HG02588 (cell line): ENCODE data around the gene NKX1-2.

ENCODE experiments used
- ATAC-seq: cut with Tn5 transposase; IDR thresholded peaks from one replicate; pipeline ENCODE4 v1.9.1; 2021; ENCODE audit warnings: mild to moderate bottlenecking, moderate library complexity; ENCODE audit not compliant: unreplicated experiment

NKX1-2 gene

GRCh38 chr10:124450012-124450782 is at the start of gene NKX1-2:
Gene NKX1-2 (minus strand): TSS chr10:124450035. CDS start chr10:124449943, 92 bp downstream.
- no peak for ATAC-seq

DNA sequence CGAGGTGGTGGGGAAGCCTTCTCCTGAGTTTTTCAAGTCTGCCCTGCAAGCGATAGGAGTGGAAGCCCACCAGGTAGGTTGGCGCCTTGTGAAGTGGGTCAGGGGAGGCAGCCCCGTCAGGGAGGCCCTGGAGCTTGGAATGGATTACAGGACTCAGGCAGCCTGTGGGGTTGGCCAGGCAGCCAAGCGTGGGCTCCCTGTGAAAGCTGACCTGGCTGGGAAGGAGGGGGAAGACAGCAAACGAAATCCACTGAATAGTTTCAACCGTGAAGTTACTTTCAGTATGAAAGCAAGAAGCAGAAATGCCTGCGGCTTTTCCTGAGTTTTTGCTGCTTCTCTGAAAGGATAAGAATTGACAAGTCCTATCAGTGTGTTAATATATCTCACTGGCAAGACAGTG is 48.2 kb upstream of the NKX1-2 start:
- ATAC-seq: no peak

DNA sequence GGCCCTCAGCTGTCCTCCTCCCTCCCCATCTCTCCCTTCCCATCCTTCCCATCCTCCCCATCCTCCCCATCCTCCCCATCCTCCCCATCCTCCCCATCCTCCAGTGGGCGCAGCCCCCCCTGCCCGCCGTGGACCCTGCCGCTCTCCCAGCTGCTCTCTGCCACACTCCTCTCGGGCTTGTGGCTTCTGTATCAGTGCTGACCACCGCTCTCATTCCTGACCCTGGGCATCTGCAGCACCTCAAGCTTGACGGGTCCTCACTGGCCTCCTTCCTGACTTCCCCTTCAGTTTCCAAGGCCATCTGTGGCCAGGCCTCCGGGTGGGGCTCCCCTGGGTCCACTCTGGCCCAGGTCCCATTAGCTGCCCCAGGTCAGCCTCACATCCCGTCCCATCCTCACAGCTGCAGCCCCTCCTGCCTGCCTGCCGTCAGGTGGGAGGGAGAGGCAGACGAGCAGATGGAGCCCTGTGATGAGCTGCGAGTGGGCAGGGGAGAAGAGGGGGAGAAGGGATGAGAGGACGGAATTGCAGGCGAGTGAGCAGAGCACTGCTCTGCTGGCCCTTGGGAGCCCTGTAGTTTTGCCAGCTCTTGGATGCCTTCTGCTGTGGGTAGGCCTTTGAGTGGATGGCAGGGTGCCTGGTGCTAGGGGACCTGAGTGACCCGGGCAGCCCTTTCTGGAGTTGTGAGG is 47.5 kb upstream of the NKX1-2 start:
- ATAC-seq: no peak

- ATAC-seq: no peak
These were observed 46.8 kb upstream of the NKX1-2 start for GRCh38 chr10:124496620-124497019.

- no peak for ATAC-seq
These were observed 46.3 kb upstream of the NKX1-2 start for GRCh38 chr10:124496150-124496549.

- no peak for ATAC-seq
These were observed 45.9 kb upstream of the NKX1-2 start for GRCh38 chr10:124495725-124496124.

DNA sequence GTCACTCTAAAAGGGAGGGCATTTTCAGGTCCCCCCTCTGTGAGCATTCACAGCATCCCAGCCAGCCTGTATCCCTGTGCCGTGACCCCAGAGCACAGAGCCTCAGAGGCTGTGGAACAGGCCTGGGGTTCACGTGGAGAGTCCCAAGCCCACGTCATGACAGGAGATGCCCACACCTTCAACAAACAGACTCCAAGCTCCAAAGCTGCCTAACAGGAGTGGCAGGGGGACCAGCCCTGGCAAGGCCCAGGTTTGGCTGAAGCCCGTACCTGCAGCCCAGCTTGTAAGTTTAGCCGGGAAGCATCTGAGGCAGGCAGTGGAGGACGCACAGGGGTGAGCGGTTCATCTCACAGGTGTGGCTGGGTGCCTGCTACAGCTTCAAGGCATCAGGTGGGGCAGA is 45.3 kb upstream of the NKX1-2 start:
- no peak for ATAC-seq

- ATAC-seq: no peak
These were observed 44.4 kb upstream of the NKX1-2 start for GRCh38 chr10:124494046-124494807.

- no peak for ATAC-seq
These were observed 43.5 kb upstream of the NKX1-2 start for GRCh38 chr10:124493214-124493882.

DNA sequence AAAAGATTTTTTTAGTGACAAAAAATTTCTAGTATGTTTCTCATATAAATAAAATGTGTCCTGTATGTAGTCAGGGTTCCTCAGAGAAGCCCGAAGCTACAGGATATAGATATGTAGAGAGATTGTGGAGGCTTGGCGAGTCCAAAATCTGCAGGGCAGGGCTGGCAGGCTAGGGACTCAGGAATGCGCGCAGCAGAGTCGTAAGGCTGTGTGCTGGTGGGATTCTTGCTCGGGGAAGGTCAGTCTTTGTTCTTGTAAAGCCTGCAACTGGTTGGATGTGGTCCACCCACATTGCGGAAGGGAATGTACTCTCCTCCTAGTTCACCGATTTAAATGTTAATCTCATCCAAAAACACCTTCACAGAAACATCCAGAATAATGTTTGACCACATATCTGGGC is 42.4 kb upstream of the NKX1-2 start:
- ATAC-seq: no peak

- ATAC-seq: no peak
These were observed 41.3 kb upstream of the NKX1-2 start for GRCh38 chr10:124491105-124491504.

- no peak for ATAC-seq
These were observed 36.8 kb upstream of the NKX1-2 start for GRCh38 chr10:124486635-124487034.

- no peak for ATAC-seq
These were observed 34.8 kb upstream of the NKX1-2 start for GRCh38 chr10:124484661-124485060.

DNA sequence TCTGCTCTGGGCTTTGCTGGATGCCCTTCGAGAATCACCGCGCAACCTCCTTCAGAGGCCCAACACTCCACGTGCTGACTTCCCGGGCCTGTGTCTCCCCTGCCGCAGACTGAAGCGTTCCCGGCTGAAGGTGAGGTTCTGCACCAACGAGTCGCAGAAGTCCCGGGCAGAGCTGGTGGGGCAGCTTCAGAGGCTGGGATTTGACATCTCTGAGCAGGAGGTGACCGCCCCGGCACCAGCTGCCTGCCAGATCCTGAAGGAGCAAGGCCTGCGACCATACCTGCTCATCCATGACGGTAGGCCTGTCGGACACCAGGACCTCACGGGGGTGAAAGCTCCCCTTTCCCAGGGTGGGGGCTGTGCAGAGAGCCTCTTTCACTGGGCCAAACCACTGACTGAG is 34.2 kb upstream of the NKX1-2 start:
- ATAC-seq: no peak

DNA sequence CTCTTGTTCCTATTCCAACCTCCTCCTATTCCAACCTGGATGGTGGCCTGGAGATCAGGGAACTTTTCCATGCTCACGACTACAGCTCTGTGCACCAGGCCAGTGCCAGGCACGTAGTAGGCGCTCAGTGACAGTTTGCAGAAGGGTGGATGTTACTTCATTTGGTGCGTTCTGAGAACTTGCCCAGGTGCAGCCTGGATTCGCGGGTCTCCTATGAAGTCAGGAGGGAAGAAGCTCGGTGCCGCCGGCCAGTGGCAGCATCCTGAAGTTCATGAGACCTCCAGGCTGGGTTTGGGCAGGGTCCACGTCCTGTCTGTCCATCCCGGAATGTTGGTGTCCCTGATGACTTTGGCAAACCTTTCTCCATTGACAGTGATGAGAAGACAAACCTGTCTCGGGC is 33.0 kb upstream of the NKX1-2 start:
- ATAC-seq: no peak

DNA sequence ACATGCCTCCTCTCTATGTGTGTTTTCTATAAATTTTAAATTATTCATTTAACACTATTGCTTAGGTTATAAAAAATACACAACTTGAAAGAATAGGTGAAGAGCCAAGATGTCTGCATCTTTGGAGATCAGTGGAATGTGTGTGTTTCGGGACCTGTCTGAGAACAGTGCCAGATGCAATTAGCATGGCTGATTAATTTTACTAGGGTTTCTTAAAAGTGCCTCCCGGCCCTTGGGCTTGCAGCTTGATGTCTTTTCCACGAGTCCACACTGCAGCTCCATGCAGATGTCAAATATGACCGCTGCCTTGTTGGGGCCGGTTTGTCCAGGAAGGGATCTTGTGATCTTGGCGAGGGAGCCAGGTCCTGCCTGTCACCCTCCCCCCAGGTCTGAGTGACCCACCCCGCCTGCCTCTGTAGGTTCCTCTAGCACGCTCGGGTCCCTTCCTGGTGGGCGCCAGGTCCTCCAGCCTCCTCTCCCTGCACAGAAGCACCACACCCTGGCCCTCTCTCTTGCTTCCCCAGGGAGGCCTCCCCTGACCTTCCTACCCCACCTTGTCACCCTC is 32.5 kb upstream of the NKX1-2 start:
- no peak for ATAC-seq

- ATAC-seq: no peak
These were observed 31.9 kb upstream of the NKX1-2 start for GRCh38 chr10:124481717-124482116.

- no peak for ATAC-seq
These were observed 31.0 kb upstream of the NKX1-2 start for GRCh38 chr10:124480860-124481259.

GRCh38 chr10:124478515-124478914 is 28.7 kb upstream of the NKX1-2 start:
- no peak for ATAC-seq

DNA sequence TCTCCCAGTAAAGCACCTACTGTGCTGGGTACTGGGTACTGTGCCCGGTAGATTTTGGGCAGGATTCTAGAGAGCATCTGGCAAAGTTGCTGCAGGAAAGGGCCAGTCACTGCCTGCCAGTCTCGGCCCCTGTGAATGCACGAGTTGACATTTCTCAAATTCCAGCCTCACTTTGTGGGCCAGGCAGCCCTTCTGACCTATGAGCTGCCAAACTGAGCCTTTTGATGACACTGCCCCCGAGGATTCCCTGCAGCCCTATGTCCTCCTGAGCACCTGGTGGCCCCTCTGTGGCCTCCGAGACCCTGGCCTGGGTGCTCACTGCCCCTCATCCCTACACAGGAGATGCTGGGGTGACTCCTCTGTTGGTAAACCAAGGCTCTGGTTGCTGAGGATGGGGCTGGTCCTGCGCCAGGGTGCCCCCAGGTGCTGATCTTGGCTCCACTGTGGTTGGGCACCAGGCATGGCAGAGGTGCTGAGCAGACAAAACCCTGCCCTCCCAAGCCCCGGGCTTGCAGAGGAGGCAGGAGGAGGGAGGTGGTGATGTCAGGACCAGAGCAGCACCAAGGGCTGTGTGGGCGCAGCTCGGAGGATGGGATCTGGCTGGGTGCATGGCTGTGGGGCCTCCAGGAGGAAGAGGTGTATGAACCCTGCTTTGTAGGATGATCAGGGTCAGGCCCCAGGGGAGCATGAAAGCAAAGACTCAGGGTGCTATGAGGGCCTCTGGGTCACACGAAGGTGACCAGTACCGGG is 28.0 kb upstream of the NKX1-2 start:
- no peak for ATAC-seq
